LNCaP clone FGC (cell line): Measurements from ENCODE around the gene DOK6.

Source experiments
- DNase-seq: peaks from one replicate; pipeline ENCODE4 v3.0.0-alpha.2; 2011; ENCODE audit warnings: low read depth
- H3K4me3 ChIP-seq: 2 replicates; pipeline ENCODE4 v1.5.1; 2011; ENCODE audit warnings: mild to moderate bottlenecking, low read depth, low read length, control low read depth
- TF ChIP-seq, protein P1 (sequence below): IDR thresholded peaks from 2 replicates; pipeline ENCODE4 v1.5.1; 2012; ENCODE audit warnings: mild to moderate bottlenecking; ENCODE audit not compliant: control insufficient read depth, insufficient read depth; ENCODE audit errors: extremely low read depth

The DOK6 gene

DNA sequence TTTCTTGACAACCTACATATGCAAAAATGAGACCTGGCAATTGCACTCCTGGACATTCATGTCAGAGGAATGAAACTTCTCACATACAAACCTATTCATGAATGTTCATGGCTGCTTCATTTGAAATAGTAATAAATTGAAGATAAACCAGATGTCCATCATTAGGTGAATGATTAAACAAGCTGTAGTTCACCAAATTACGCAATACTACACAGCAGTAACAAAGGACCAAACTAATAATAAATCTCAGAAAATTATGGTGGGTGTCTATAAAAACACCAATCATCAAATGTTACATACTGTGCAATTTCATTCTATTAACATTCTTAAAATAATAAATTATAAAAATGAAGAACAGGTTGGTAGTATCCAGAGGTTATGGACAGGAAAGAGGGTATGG lies 13.5 kb downstream of the DOK6 start:
- no peak overlapping the region for H3K4me3 ChIP-seq
- DNase-seq = no peak
- TF ChIP-seq, protein P1, sequence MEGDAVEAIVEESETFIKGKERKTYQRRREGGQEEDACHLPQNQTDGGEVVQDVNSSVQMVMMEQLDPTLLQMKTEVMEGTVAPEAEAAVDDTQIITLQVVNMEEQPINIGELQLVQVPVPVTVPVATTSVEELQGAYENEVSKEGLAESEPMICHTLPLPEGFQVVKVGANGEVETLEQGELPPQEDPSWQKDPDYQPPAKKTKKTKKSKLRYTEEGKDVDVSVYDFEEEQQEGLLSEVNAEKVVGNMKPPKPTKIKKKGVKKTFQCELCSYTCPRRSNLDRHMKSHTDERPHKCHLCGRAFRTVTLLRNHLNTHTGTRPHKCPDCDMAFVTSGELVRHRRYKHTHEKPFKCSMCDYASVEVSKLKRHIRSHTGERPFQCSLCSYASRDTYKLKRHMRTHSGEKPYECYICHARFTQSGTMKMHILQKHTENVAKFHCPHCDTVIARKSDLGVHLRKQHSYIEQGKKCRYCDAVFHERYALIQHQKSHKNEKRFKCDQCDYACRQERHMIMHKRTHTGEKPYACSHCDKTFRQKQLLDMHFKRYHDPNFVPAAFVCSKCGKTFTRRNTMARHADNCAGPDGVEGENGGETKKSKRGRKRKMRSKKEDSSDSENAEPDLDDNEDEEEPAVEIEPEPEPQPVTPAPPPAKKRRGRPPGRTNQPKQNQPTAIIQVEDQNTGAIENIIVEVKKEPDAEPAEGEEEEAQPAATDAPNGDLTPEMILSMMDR = no peak

DNA sequence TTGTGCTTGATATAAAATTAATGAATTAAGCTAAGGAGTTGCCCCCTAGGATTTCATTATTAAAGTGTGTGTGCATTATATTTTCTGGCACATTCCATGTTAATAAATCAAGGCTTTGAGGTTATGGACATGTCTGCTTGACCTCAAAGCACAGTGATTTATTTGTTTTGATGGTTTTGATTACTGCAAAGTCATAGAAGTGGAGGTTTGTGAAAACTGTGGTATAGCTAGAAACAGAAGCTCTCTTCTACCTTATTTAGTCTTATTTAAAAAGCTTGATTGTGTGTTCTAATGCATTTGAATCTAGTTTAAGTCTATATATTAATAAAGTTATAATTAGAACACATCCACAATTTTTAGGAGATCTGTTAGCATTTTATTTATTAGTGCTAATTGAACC lies 32.2 kb downstream of the DOK6 start:
- TF ChIP-seq, protein P1 = no peak
- DNase-seq = no peak

DNA sequence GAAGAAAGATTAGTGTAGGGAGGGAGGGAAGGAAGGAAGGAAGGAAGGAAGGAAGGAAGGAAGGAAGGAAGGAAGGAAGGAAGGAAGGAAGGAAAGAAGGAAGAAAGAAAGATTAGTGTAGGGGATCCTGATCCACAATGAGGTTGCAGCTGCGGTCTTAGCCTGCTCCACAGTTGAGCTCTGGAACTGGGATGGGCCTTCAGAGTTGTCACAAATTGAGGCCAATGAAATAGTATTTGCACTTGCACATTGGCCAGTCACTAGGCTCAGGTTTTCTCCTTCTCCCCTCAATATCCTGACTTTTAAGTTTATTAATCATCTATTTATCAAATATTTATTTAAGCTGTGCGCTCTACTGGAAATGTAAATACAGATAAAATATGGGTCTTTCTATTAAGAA lies 34.3 kb downstream of the DOK6 start:
- DNase-seq = no peak
- H3K4me3 ChIP-seq = no peak overlapping the region
- TF ChIP-seq, protein P1 = no peak

More for the DNA sequence above, 32.2 kb downstream of the DOK6 start:
- no peak overlapping the region for H3K4me3 ChIP-seq

DNA sequence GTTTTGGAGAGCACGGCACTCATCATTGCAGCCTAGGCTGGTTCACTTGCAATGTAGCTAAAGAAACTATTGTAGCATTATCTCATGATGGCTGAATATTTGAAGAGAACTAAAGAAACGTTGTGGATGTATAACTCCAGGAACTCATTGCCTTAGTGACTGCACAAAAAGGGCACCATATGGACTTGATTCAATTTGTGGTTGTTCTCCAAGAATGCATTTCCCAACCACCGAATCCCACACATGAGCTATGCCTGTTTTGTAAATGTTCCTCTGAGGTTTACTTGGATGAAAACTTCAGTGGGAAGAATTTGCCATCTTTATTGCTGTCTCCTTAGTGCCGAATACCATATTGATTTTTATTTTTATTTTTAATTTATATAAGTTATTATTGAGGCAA lies 43.5 kb downstream of the DOK6 start:
- H3K4me3 ChIP-seq = no peak overlapping the region
- no peak for DNase-seq
- TF ChIP-seq, protein P1 = no peak

DNA sequence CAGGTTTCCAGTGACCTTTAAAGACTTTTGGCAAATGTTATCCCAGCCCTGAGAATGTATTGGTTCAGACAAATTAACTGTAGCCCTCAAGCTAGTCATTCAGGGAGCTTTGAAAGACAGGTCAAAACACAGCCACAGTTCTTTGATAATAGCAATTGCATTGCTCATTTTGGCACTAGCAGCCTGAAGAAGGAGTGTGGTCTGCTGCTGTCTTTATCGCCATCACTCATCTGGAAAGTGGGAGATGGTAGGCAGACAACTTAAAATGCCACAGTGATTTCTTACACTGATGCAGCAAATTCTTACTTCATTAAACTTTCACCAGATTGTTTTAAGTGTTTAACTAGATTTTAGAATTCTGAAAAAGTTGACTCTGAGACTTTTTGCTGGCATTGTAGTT lies 47.2 kb downstream of the DOK6 start:
- DNase-seq = no peak
- H3K4me3 ChIP-seq = no peak overlapping the region
- TF ChIP-seq, protein P1 = no peak

DNA sequence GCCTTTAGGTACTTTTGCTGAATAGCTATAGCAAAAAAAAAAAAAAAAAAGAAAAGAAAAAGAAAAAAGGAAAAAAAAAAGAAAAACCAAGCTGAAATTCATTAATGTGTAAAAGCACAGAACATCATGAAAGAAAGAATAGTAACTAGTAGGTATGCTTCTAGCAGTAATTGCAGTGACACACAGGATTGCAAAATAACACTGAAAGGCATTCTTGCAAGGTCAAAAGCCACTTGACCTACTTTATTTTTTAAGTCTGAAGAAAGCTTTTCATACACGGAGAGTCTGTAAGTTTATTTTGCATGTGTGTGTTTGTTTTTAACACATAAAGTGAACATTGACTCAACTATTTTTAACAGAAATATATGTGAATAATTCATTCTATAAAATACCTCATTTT lies 54.4 kb downstream of the DOK6 start:
- no peak for DNase-seq
- TF ChIP-seq, protein P1 = no peak
- no peak overlapping the region for H3K4me3 ChIP-seq

DNA sequence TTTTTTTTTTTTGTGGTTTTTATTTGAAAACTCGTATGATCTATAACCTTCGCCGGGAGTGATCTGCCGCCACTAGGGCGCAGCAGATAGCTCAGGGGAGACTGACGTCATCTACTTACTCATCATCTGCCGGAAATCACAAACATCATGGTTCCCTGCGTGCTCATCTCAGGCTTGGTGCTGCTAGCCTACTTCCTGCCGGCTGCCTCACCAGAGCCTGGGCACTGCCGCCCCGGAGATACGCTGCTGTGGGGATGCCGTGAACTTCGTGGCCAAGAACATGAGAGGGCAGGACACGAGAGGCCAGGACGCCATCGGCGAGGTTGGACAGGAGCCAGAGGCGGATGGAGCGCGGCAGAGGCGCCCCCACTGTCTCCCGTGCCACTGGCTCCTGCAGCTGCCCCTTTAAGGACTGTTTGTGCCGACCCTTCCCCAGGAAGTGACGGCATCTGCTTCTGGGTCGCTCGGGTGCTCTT lies 68.8 kb downstream of the DOK6 start:
- peak; percentile 19 for DNase-seq
- TF ChIP-seq, protein P1 = peak; percentile 69
- H3K4me3 ChIP-seq = peak overlapping the region; percentile 37
